WTC11 (cell line): ENCODE measurements around the gene TUBGCP6. TPM values are rescaled to one million over a fixed set of nuclear protein-coding genes. Genes with fewer than 3 reads are reported as not detected.

Experiments used
- ATAC-seq: fragments of 200-7000 bp; cut with Tn5 transposase; 2 replicates; pipeline ENCODE4 v1.10.0; 2021; ENCODE audit warnings: mild to moderate bottlenecking, moderate library complexity
- CTCF ChIA-PET: fragments of 300-600 bp; sonication (Branson Sonifier 250); formaldehyde crosslinking; loops from one replicate; lab custom pipeline; 2021; ENCODE audit warnings: antibody characterized with exemption; lab: Charles Lee
- POLR2A ChIA-PET: fragments of 350-600 bp; sonication (Branson Sonifier 250); formaldehyde crosslinking; loops from one replicate; lab custom pipeline; 2021; ENCODE audit warnings: antibody characterized with exemption; lab: Charles Lee
- DNase-seq: peaks from one replicate; pipeline ENCODE4 v3.0.0; 2021; ENCODE audit warnings: low spot score
- H3K27ac Mint-ChIP-seq: 2 replicates; pipeline ENCODE4 v1.8.0; 2021; ENCODE audit warnings: mixed read lengths
- H3K27me3 Mint-ChIP-seq: 2 replicates; pipeline ENCODE4 v1.8.0; 2021; ENCODE audit warnings: low read depth, mild to moderate bottlenecking, moderate library complexity, mixed read lengths
- H3K36me3 Mint-ChIP-seq: 2 replicates; pipeline ENCODE4 v1.8.0; 2021; ENCODE audit warnings: mixed read lengths
- H3K4me1 Mint-ChIP-seq: 2 replicates; pipeline ENCODE4 v1.8.0; 2022; ENCODE audit warnings: mixed read lengths
- H3K4me3 Mint-ChIP-seq: 2 replicates; pipeline ENCODE4 v1.8.0; 2021; ENCODE audit warnings: mild to moderate bottlenecking, moderate library complexity, mixed read lengths
- H3K9me3 Mint-ChIP-seq: 2 replicates; pipeline ENCODE4 v1.8.0; 2021; ENCODE audit warnings: mixed read lengths
- AFF4 ChIP-seq: sonication (generic); formaldehyde crosslinking; IDR thresholded peaks from 2 replicates; pipeline ENCODE4 v1.8.1; 2023; ENCODE audit warnings: mild to moderate bottlenecking, missing genetic modification reagents, borderline replicate concordance
- ARID4B ChIP-seq: sonication (generic); formaldehyde crosslinking; IDR thresholded peaks from 2 replicates; pipeline ENCODE4 v1.8.0; 2023; ENCODE audit warnings: missing genetic modification reagents, mild to moderate bottlenecking, borderline replicate concordance
- ATF1 ChIP-seq: sonication (generic); formaldehyde crosslinking; IDR thresholded peaks from 2 replicates; pipeline ENCODE4 v1.8.1; 2023; ENCODE audit warnings: mild to moderate bottlenecking, moderate library complexity, missing genetic modification reagents
- ATF2 ChIP-seq: sonication (generic); formaldehyde crosslinking; IDR thresholded peaks from 2 replicates; pipeline ENCODE4 v1.8.1; 2022; ENCODE audit warnings: low read depth, missing genetic modification reagents, borderline replicate concordance
- FOXP1 ChIP-seq: sonication (generic); formaldehyde crosslinking; IDR thresholded peaks from 2 replicates; pipeline ENCODE4 v1.8.0; 2022; ENCODE audit warnings: missing genetic modification reagents, mild to moderate bottlenecking, moderate library complexity, borderline replicate concordance
- NFE2L1 ChIP-seq: sonication (generic); formaldehyde crosslinking; IDR thresholded peaks from 2 replicates; pipeline ENCODE4 v1.8.1; 2023; ENCODE audit warnings: missing genetic modification reagents
- RORB ChIP-seq: fragments of 250-450 bp; sonication (Bioruptor Pico); IDR thresholded peaks from 2 replicates; pipeline ENCODE4 v1.9.0; 2021; ENCODE audit warnings: mild to moderate bottlenecking
- SMAD4 ChIP-seq: sonication (generic); formaldehyde crosslinking; IDR thresholded peaks from 2 replicates; pipeline ENCODE4 v1.8.0; 2022; ENCODE audit warnings: mild to moderate bottlenecking, missing genetic modification reagents
- SP1 ChIP-seq: sonication (generic); formaldehyde crosslinking; conservative IDR thresholded peaks from 2 replicates; pipeline ENCODE4 v1.8.1; 2022; ENCODE audit warnings: missing genetic modification reagents
- TP53 ChIP-seq: sonication (generic); formaldehyde crosslinking; IDR thresholded peaks from 2 replicates; pipeline ENCODE4 v1.8.1; 2023; ENCODE audit warnings: mild to moderate bottlenecking, missing genetic modification reagents
- ZBTB43 ChIP-seq: sonication (generic); formaldehyde crosslinking; IDR thresholded peaks from 2 replicates; pipeline ENCODE4 v1.8.1; 2023; ENCODE audit warnings: mild to moderate bottlenecking, missing genetic modification reagents
- ZSCAN18 ChIP-seq: fragments of 250-450 bp; sonication (Bioruptor Pico); IDR thresholded peaks from 2 replicates; pipeline ENCODE4 v2.1.2; 2022; ENCODE audit warnings: mild to moderate bottlenecking, moderate library complexity
- total RNA-seq: library from RNA; stranded (reverse); gene quantifications from 3 replicates; pipeline ENCODE4 v1.2.3, GENCODE V29; 2021

The TUBGCP6 gene
- total RNA-seq, 1 experiment from 2014 or later: 45.4 TPM

GRCh38 chr22:50253941-50254340 lies 9.1 kb upstream of the TUBGCP6 start:
- CTCF ChIA-PET: no interaction called here
- H3K4me1 Mint-ChIP-seq: peaks cover 4% of the 10 kb centered on the region; the same call in 1 of the 2 replicates
- ATAC-seq (no peak), DNase-seq (no peak)
- no peak overlapping the region for H3K4me3 Mint-ChIP-seq
- TF ChIP-seq TP53 (CRISPR knock-in tag) (no peak), ZBTB43 (CRISPR knock-in tag) (no peak), SMAD4 (CRISPR knock-in tag) (no peak), ZSCAN18 (CRISPR knock-in tag) (no peak), FOXP1 (CRISPR knock-in tag) (no peak), ATF2 (CRISPR knock-in tag) (no peak), ATF1 (CRISPR knock-in tag) (no peak), ARID4B (no peak), RORB (CRISPR knock-in tag) (no peak), SP1 (CRISPR knock-in tag) (no peak), AFF4 (CRISPR knock-in tag) (no peak), NFE2L1 (CRISPR knock-in tag) (no peak)
- POLR2A ChIA-PET: no interaction called here
- no peaks in the 10 kb centered on the region for H3K36me3 Mint-ChIP-seq
- no peak overlapping the region for H3K27ac Mint-ChIP-seq
- H3K9me3 Mint-ChIP-seq: no peaks in the 10 kb centered on the region
- H3K27me3 Mint-ChIP-seq: no peaks in the 10 kb centered on the region; the same call in 1 of the 2 replicates
